IMR-90 (cell line): ENCODE results near the gene ST6GALNAC3.

Experiments
- CHD1 ChIP-seq: IDR thresholded peaks from 2 replicates; pipeline ENCODE4 v1.6.1; 2012; ENCODE audit warnings: low read depth, low read length, improper control_type of control experiment
- CTCF ChIP-seq: conservative IDR thresholded peaks from 2 replicates; pipeline ENCODE4 v1.5.1; 2012; ENCODE audit warnings: mild to moderate bottlenecking, low read depth, low read length, improper control_type of control experiment
- FOS ChIP-seq: fragments of 150-350 bp; IDR thresholded peaks from 2 replicates; pipeline ENCODE4 v1.6.1; 2016; ENCODE audit warnings: low read depth, low read length
- MXI1 ChIP-seq: IDR thresholded peaks from 2 replicates; pipeline ENCODE4 v1.6.1; 2012; ENCODE audit warnings: low read depth, mild to moderate bottlenecking, low read length, moderate library complexity, borderline replicate concordance
- POLR2A ChIP-seq: IDR thresholded peaks from 2 replicates; pipeline ENCODE4 v1.6.1; 2012; ENCODE audit warnings: mild to moderate bottlenecking, low read depth, low read length
- RCOR1 ChIP-seq: IDR thresholded peaks from 2 replicates; pipeline ENCODE4 v1.6.1; 2012; ENCODE audit warnings: mild to moderate bottlenecking, low read length, improper control_type of control experiment; ENCODE audit not compliant: insufficient replicate concordance
- RFX5 ChIP-seq: IDR thresholded peaks from 2 replicates; pipeline ENCODE4 v1.8.0; 2012; ENCODE audit warnings: low read depth, mild to moderate bottlenecking, low read length, moderate library complexity

- TF ChIP-seq CTCF (no peak), CHD1 (no peak), POLR2A (no peak), RFX5 (no peak), MXI1 (no peak), RCOR1 (no peak), FOS (no peak)
Observed at GRCh38 chr1:76503736-76504135, 429.2 kb downstream of the ST6GALNAC3 start.
